Right lobe of liver (tissue), 4 donors: ENCODE measurements around the gene RAB11FIP4.

ENCODE experiments used
- POLR2A ChIP-seq: fragments of 450-650 bp; IDR thresholded peaks from one replicate; pipeline ENCODE4 v1.6.1; 2017; ENCODE audit warnings: antibody characterized with exemption, mild to moderate bottlenecking
- TF ChIP-seq, protein P1 (sequence below), 4 donors: fragments of 200-600 bp in 3 of 4; fragments of 450-650 bp in 1 of 4; IDR thresholded peaks; one replicate each; pipeline versions ENCODE4 v1.5.1 to v1.8.0; 2016 to 2022; ENCODE audit warnings: antibody characterized with exemption in 4 of 4, mild to moderate bottlenecking in 2 of 4
- donor health status: DM: no; HTN: no; CAD: no.
- donor health status: DM: no; HTN: no; CAD: no.
- donor health status: DM: no; HTN: yes; CAD: no.

- no peak for TF ChIP-seq POLR2A
- TF ChIP-seq, protein P1, sequence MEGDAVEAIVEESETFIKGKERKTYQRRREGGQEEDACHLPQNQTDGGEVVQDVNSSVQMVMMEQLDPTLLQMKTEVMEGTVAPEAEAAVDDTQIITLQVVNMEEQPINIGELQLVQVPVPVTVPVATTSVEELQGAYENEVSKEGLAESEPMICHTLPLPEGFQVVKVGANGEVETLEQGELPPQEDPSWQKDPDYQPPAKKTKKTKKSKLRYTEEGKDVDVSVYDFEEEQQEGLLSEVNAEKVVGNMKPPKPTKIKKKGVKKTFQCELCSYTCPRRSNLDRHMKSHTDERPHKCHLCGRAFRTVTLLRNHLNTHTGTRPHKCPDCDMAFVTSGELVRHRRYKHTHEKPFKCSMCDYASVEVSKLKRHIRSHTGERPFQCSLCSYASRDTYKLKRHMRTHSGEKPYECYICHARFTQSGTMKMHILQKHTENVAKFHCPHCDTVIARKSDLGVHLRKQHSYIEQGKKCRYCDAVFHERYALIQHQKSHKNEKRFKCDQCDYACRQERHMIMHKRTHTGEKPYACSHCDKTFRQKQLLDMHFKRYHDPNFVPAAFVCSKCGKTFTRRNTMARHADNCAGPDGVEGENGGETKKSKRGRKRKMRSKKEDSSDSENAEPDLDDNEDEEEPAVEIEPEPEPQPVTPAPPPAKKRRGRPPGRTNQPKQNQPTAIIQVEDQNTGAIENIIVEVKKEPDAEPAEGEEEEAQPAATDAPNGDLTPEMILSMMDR (IDR thresholded peaks at IDR 0.05), result no peak
Measured at GRCh38 chr17:31583772-31584356, 192.4 kb downstream of the RAB11FIP4 start.
